Mesenchymal stem cell (in vitro differentiated cells and primary cell): ENCODE results near the gene SIGLEC5.

Experiments
- DNase-seq: peaks from one replicate; pipeline ENCODE4 v3.0.0-alpha.2; 2013
- H2AFZ ChIP-seq: one replicate; pipeline ENCODE4 v1.6.1; 2013; ENCODE audit warnings: low read depth, mild to moderate bottlenecking, control low read depth, inconsistent platforms, low read length, moderate library complexity
- H2AK5ac ChIP-seq: 2 replicates; pipeline ENCODE4 v1.6.1; 2013; ENCODE audit warnings: low read length, moderate library complexity, mild to moderate bottlenecking, inconsistent platforms; ENCODE audit not compliant: severe bottlenecking
- H2BK120ac ChIP-seq: one replicate; pipeline ENCODE4 v1.6.1; 2013; ENCODE audit warnings: low read depth, mild to moderate bottlenecking, inconsistent platforms, low read length, moderate library complexity
- H2BK12ac ChIP-seq, 2 experiments: one replicate each; pipeline ENCODE4 v1.6.1; 2013; ENCODE audit warnings: inconsistent platforms in 2 of 2, low read length in 2 of 2, mild to moderate bottlenecking in 2 of 2, moderate library complexity in 2 of 2, control low read depth in 1 of 2
- H2BK15ac ChIP-seq: one replicate; pipeline ENCODE4 v1.6.1; 2013; ENCODE audit warnings: mild to moderate bottlenecking, low read depth, inconsistent platforms; ENCODE audit not compliant: poor library complexity, severe bottlenecking
- H2BK5ac ChIP-seq: 2 replicates; pipeline ENCODE4 v1.6.1; 2013; ENCODE audit warnings: low read depth, mild to moderate bottlenecking, low read length, control low read depth, inconsistent platforms; ENCODE audit not compliant: poor library complexity, severe bottlenecking
- H3K14ac ChIP-seq, 2 experiments: one replicate each; pipeline ENCODE4 v1.6.1; 2013; ENCODE audit warnings: inconsistent platforms in 2 of 2, low read length in 2 of 2, control low read depth in 1 of 2, mild to moderate bottlenecking in 1 of 2, moderate library complexity in 1 of 2
- H3K18ac ChIP-seq, 2 experiments: one replicate each; pipeline ENCODE4 v1.6.1; 2013; ENCODE audit warnings: inconsistent platforms in 2 of 2, low read length in 2 of 2, control low read depth in 1 of 2, low read depth in 1 of 2, mild to moderate bottlenecking in 1 of 2
- H3K23ac ChIP-seq, 2 experiments: one replicate each; pipeline ENCODE4 v1.6.1; 2013; ENCODE audit warnings: inconsistent platforms in 2 of 2, low read length in 2 of 2, mild to moderate bottlenecking in 2 of 2, moderate library complexity in 2 of 2, control low read depth in 1 of 2
- H3K27ac ChIP-seq: 2 replicates; pipeline ENCODE4 v1.5.1; 2013; ENCODE audit warnings: mild to moderate bottlenecking, moderate library complexity, low read length, control low read depth, inconsistent platforms; ENCODE audit not compliant: poor library complexity, severe bottlenecking
- H3K27me3 ChIP-seq, 2 experiments: 2 replicates each; pipeline versions ENCODE4 v1.6.1 to v1.7.0; 2013; ENCODE audit warnings: low read length in 2 of 2, mild to moderate bottlenecking in 2 of 2, moderate library complexity in 2 of 2, control low read depth in 1 of 2, inconsistent platforms in 1 of 2; ENCODE audit not compliant: control insufficient read depth in 1 of 2, insufficient read depth in 1 of 2
- H3K36me3 ChIP-seq, 2 experiments: 2 replicates each; pipeline versions ENCODE4 v1.6.1 to v1.7.0; 2013; ENCODE audit warnings: low read length in 2 of 2, control low read depth in 1 of 2, inconsistent platforms in 1 of 2, low read depth in 1 of 2, mild to moderate bottlenecking in 1 of 2; ENCODE audit not compliant: insufficient read depth in 2 of 2, control insufficient read depth in 1 of 2
- H3K4ac ChIP-seq, 2 experiments: one replicate each; pipeline ENCODE4 v1.6.1; 2013; ENCODE audit warnings: inconsistent platforms in 2 of 2, low read length in 2 of 2, mild to moderate bottlenecking in 2 of 2, moderate library complexity in 2 of 2, control low read depth in 1 of 2, low read depth in 1 of 2
- H3K4me1 ChIP-seq: 2 replicates; pipeline ENCODE4 v1.6.1; 2013; ENCODE audit warnings: low read depth, low read length, control low read depth; ENCODE audit not compliant: control insufficient read depth, insufficient read depth
- H3K4me2 ChIP-seq: 2 replicates; pipeline ENCODE4 v1.6.1; 2013; ENCODE audit warnings: low read length, mild to moderate bottlenecking, inconsistent platforms; ENCODE audit not compliant: poor library complexity, severe bottlenecking
- H3K4me3 ChIP-seq, 2 experiments: 2 replicates each; pipeline versions ENCODE4 v1.5.1 to v1.7.0; 2013; ENCODE audit warnings: low read length in 2 of 2, mild to moderate bottlenecking in 2 of 2, control low read depth in 1 of 2, low read depth in 1 of 2; ENCODE audit not compliant: insufficient read depth in 1 of 2
- H3K79me1 ChIP-seq: replicated peaks from 2 replicates; pipeline ENCODE4 v1.6.1; 2013; ENCODE audit warnings: mild to moderate bottlenecking, control low read depth, low read length, inconsistent platforms; ENCODE audit not compliant: poor library complexity, severe bottlenecking
- H3K9ac ChIP-seq: 2 replicates; pipeline ENCODE4 v1.7.0; 2013; ENCODE audit warnings: mild to moderate bottlenecking, low read length, moderate library complexity
- H3K9me3 ChIP-seq: 2 replicates; pipeline ENCODE4 v1.7.0; 2013; ENCODE audit warnings: mild to moderate bottlenecking, low read length; ENCODE audit not compliant: control insufficient read depth
- H4K8ac ChIP-seq: one replicate; pipeline ENCODE4 v1.6.1; 2013; ENCODE audit warnings: inconsistent platforms, mild to moderate bottlenecking, low read length, moderate library complexity
- H4K91ac ChIP-seq: one replicate; pipeline ENCODE4 v1.6.1; 2013; ENCODE audit warnings: mild to moderate bottlenecking, low read length, inconsistent platforms
- WGBS: methylation state at CpG from one replicate; pipeline ENCODE4 v1.1.7; 2013; ENCODE audit warnings: mixed read lengths; 5-methylcytosine and 5-hydroxymethylcytosine counted together

The SIGLEC5 gene

GRCh38 chr19:51640386-51640785 is 10.2 kb upstream of the SIGLEC5 start:
- Histone ChIP-seq H4K8ac (no peak overlapping the region), H3K27ac (no peak overlapping the region), H3K9ac (no peak overlapping the region), H3K4ac (no peak overlapping the region), H3K9me3 (peaks cover 5% of the 10 kb centered on the region), H4K91ac (no peak overlapping the region), H3K18ac (no peak overlapping the region), H3K23ac (no peak overlapping the region), H3K27me3 (peaks cover 0 to 34% of the 10 kb centered on the region in 2 experiments), H2BK5ac (no peak overlapping the region), H2BK12ac (no peak overlapping the region), H3K36me3 (no peaks in the 10 kb centered on the region), H2AK5ac (no peak overlapping the region), H2AFZ (no peak overlapping the region), H3K4me2 (no peak overlapping the region), H2BK15ac (no peak overlapping the region), H3K14ac (no peak overlapping the region), H3K4me3 (no peak overlapping the region), H2BK120ac (no peak overlapping the region), H3K4me1 (no peaks in the 10 kb centered on the region), H3K79me1 (no peaks in the 10 kb centered on the region)
- DNase-seq, result no peak
- 89% methylated on average over 3 of the region's 3 CpGs for WGBS

- H2AFZ ChIP-seq, result no peak overlapping the region
Measured at GRCh38 chr19:51639916-51640315, 9.7 kb upstream of the SIGLEC5 start.

GRCh38 chr19:51637362-51637978 is 7.3 kb upstream of the SIGLEC5 start:
- H3K27ac ChIP-seq, result no peak overlapping the region
- H3K9ac ChIP-seq, result no peak overlapping the region
- 22% methylated on average over 2 of the region's 5 CpGs for WGBS

More at GRCh38 chr19:51639916-51640315, 9.7 kb upstream of the SIGLEC5 start:
- H3K14ac ChIP-seq, result no peak overlapping the region
- H3K36me3 ChIP-seq, result no peaks in the 10 kb centered on the region
- no peaks in the 10 kb centered on the region for H3K79me1 ChIP-seq
- no peak overlapping the region for H4K8ac ChIP-seq
- no peak overlapping the region for H3K23ac ChIP-seq
- H3K4me1 ChIP-seq, result no peaks in the 10 kb centered on the region
- no peak overlapping the region for H2BK15ac ChIP-seq
- H2BK120ac ChIP-seq, result no peak overlapping the region
- no peak overlapping the region for H4K91ac ChIP-seq
- no peak overlapping the region for H3K9ac ChIP-seq
- no peak overlapping the region for H3K4me2 ChIP-seq
- whole genome bisulfite sequencing, result 82% methylated on average over 2 of the region's 4 CpGs
- H2BK5ac ChIP-seq, result no peak overlapping the region
- H3K4ac ChIP-seq, result no peak overlapping the region
- peaks cover 5% of the 10 kb centered on the region for H3K9me3 ChIP-seq
- no peak overlapping the region for H3K4me3 ChIP-seq
- H3K27ac ChIP-seq, result no peak overlapping the region
- H2BK12ac ChIP-seq, result no peak overlapping the region
- H2AK5ac ChIP-seq, result no peak overlapping the region
- no peak overlapping the region for H3K18ac ChIP-seq
- H3K27me3 ChIP-seq, result peaks cover 0 to 29% of the 10 kb centered on the region in 2 experiments
- no peak for DNase-seq

GRCh38 chr19:51632126-51632525 is 1.9 kb upstream of the SIGLEC5 start:
- no peak overlapping the region for H2BK5ac ChIP-seq
- H3K79me1 ChIP-seq, result no peaks in the 10 kb centered on the region
- H2AFZ ChIP-seq, result no peak overlapping the region
- DNase-seq, result no peak
- no peak overlapping the region for H2BK12ac ChIP-seq
- H3K4me2 ChIP-seq, result no peak overlapping the region
- no peak overlapping the region for H3K27ac ChIP-seq
- no peak overlapping the region for H3K18ac ChIP-seq
- H3K9ac ChIP-seq, result no peak overlapping the region
- H3K27me3 ChIP-seq, result peaks cover 0 to 17% of the 10 kb centered on the region in 2 experiments
- no peak overlapping the region for H3K23ac ChIP-seq
- no peak overlapping the region for H3K4ac ChIP-seq
- peaks cover 3% of the 10 kb centered on the region for H3K4me1 ChIP-seq
- H3K4me3 ChIP-seq, result no peak overlapping the region
- no peak overlapping the region for H2BK120ac ChIP-seq
- no peak overlapping the region for H4K91ac ChIP-seq
- peak overlapping the region; percentile 23 for H2BK15ac ChIP-seq
- no peak overlapping the region for H3K14ac ChIP-seq
- no peak overlapping the region for H2AK5ac ChIP-seq
- peaks cover 5% of the 10 kb centered on the region for H3K9me3 ChIP-seq
- 73% methylated on average over 4 of the region's 5 CpGs for WGBS
- no peak overlapping the region for H4K8ac ChIP-seq
- H3K36me3 ChIP-seq, result no peaks in the 10 kb centered on the region

More at GRCh38 chr19:51637362-51637978, 7.3 kb upstream of the SIGLEC5 start:
- no peak overlapping the region for H2AFZ ChIP-seq
- peaks cover 0 to 21% of the 10 kb centered on the region in 2 experiments for H3K27me3 ChIP-seq
- H3K4ac ChIP-seq, result no peak overlapping the region
- H2BK12ac ChIP-seq, result no peak overlapping the region
- DNase-seq, result peak; percentile 11
- no peaks in the 10 kb centered on the region for H3K4me1 ChIP-seq
- H3K14ac ChIP-seq, result no peak overlapping the region
- no peak overlapping the region for H2AK5ac ChIP-seq
- no peak overlapping the region for H2BK15ac ChIP-seq
- peaks cover 5% of the 10 kb centered on the region for H3K9me3 ChIP-seq
- H3K36me3 ChIP-seq, result no peaks in the 10 kb centered on the region
- no peaks in the 10 kb centered on the region for H3K79me1 ChIP-seq
- H2BK5ac ChIP-seq, result no peak overlapping the region
- H3K23ac ChIP-seq, result no peak overlapping the region
- no peak overlapping the region for H2BK120ac ChIP-seq
- no peak overlapping the region for H4K8ac ChIP-seq
- H3K4me2 ChIP-seq, result no peak overlapping the region
- H3K4me3 ChIP-seq, result no peak overlapping the region
- H3K18ac ChIP-seq, result no peak overlapping the region
- H4K91ac ChIP-seq, result no peak overlapping the region
